ENCODE data around the gene EFCAB6. TPM values are rescaled to one million over a fixed set of nuclear protein-coding genes. Genes with fewer than 3 reads are reported as not detected.

EFCAB6 gene
- total and polyA plus RNA-seq, 10 of the 15 experiments (the other 5 are each of a cell fraction or from before 2014, with no cell fraction given), result 0.05 to 0.42 (median 0.19) TPM

DNA sequence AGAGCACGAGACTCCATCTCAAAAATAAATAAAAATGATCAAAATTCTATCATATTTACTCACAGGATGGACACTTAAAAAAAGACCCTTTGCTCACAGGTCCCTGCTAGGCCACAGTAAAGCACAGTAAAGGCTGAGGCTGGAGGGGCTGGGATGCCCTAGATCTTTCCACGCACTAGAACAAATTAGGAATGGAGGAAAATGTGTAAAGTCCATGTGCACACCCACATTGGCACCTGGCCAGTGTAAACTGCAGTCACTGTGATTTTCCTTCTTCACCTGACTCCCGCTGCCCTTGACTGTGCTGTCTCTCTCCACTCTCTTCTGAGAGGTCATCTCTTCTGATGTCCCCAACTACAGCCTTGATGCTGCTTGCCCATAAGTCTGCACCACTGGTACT is 195.5 kb downstream of the EFCAB6 start:
- ChIA-PET CTCF (no interaction called here), RAD21 (ENCODE audit: unreplicated experiment) (no interaction called here), SMC1A (ENCODE audit: uncharacterized antibody, unreplicated experiment) (interaction anchor here (0.8 to 0.9 kb wide), 2 partner anchors 13 to 71 kb away, joined by 3 read pairs; no protein-coding TSS in a partner anchor), POLR2A (no interaction called here)
- no peak overlapping the region for H2AFZ ChIP-seq (ENCODE audit: control insufficient read depth, low read depth, low read length)
- no peak for TF ChIP-seq CREB1 (IDR thresholded peaks at IDR 0.05; ENCODE audit: low read depth)
- TF ChIP-seq FOS (IDR thresholded peaks at IDR 0.05; ENCODE audit: borderline replicate concordance, extremely low read depth, insufficient read length), result no peak
- TF ChIP-seq, protein P1, sequence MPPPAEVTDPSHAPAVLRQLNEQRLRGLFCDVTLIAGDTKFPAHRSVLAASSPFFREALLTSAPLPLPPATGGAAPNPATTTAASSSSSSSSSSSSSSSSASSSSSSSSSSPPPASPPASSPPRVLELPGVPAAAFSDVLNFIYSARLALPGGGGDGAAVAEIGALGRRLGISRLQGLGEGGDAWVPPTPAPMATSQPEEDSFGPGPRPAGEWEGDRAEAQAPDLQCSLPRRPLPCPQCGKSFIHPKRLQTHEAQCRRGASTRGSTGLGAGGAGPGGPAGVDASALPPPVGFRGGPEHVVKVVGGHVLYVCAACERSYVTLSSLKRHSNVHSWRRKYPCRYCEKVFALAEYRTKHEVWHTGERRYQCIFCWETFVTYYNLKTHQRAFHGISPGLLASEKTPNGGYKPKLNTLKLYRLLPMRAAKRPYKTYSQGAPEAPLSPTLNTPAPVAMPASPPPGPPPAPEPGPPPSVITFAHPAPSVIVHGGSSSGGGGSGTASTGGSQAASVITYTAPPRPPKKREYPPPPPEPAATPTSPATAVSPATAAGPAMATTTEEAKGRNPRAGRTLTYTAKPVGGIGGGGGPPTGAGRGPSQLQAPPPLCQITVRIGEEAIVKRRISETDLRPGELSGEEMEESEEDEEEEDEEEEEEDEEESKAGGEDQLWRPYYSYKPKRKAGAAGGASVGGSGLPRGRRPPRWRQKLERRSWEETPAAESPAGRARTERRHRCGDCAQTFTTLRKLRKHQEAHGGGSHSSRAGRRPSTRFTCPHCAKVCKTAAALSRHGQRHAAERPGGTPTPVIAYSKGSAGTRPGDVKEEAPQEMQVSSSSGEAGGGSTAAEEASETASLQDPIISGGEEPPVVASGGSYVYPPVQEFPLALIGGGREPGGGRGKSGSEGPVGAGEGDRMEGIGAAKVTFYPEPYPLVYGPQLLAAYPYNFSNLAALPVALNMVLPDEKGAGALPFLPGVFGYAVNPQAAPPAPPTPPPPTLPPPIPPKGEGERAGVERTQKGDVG (CRISPR knock-in tag; IDR thresholded peaks at IDR 0.05), result no peak
- TF ChIP-seq YY1 (IDR thresholded peaks at IDR 0.05; ENCODE audit: low read depth, low read length), result no peak
- TF ChIP-seq EP300 (IDR thresholded peaks at IDR 0.05; ENCODE audit: borderline replicate concordance in 1 of 2, control insufficient read depth in 1 of 2, low read depth in 2 of 2, low read length in 2 of 2), result no peak
- no peak for TF ChIP-seq CEBPB (IDR thresholded peaks at IDR 0.05; ENCODE audit: borderline replicate concordance in 1 of 2, low read depth in 2 of 2, low read length in 2 of 2)
- no peak for TF ChIP-seq BHLHE40 (IDR thresholded peaks at IDR 0.05; ENCODE audit: borderline replicate concordance in 1 of 2, low read depth in 2 of 2, low read length in 1 of 2)
- TF ChIP-seq, protein P2, sequence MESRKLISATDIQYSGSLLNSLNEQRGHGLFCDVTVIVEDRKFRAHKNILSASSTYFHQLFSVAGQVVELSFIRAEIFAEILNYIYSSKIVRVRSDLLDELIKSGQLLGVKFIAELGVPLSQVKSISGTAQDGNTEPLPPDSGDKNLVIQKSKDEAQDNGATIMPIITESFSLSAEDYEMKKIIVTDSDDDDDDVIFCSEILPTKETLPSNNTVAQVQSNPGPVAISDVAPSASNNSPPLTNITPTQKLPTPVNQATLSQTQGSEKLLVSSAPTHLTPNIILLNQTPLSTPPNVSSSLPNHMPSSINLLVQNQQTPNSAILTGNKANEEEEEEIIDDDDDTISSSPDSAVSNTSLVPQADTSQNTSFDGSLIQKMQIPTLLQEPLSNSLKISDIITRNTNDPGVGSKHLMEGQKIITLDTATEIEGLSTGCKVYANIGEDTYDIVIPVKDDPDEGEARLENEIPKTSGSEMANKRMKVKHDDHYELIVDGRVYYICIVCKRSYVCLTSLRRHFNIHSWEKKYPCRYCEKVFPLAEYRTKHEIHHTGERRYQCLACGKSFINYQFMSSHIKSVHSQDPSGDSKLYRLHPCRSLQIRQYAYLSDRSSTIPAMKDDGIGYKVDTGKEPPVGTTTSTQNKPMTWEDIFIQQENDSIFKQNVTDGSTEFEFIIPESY (IDR thresholded peaks at IDR 0.05), result no peak
- TF ChIP-seq CREM (IDR thresholded peaks at IDR 0.05; ENCODE audit: low read depth), result no peak
- TF ChIP-seq POLR2AphosphoS5 (IDR thresholded peaks at IDR 0.05; ENCODE audit: low read length), result no peak
- TF ChIP-seq CHD2 (IDR thresholded peaks at IDR 0.05; ENCODE audit: borderline replicate concordance, low read depth, low read length), result no peak
- TF ChIP-seq ZNF24 (IDR thresholded peaks at IDR 0.05), result no peak
- TF ChIP-seq CHD1 (IDR thresholded peaks at IDR 0.05; ENCODE audit: low read depth, low read length), result no peak
- no peak for TF ChIP-seq SMAD1 (IDR thresholded peaks at IDR 0.05; ENCODE audit: low read depth, partially characterized antibody)
- H3K36me3 ChIP-seq (ENCODE audit: control insufficient read depth in 2 of 2, insufficient read depth in 2 of 2, low read length in 1 of 2), result no peaks in the 10 kb centered on the region
- H3K4me3 ChIP-seq, result no peak overlapping the region
- H3K9ac ChIP-seq (ENCODE audit: control insufficient read depth, insufficient read depth, low read length), result no peak overlapping the region
- H3K4me2 ChIP-seq (ENCODE audit: control insufficient read depth, insufficient read depth), result no peak overlapping the region
- DNase-seq (ENCODE audit: low read depth, low spot score) (no peak), ATAC-seq (no peak), FAIRE-seq (no peak)
- no TSS peak for BruUV-seq (replicated peaks)
- no peaks in the 10 kb centered on the region for H3K79me2 ChIP-seq (ENCODE audit: control insufficient read depth, insufficient read depth, low read length)
- no peak overlapping the region for H3K27ac ChIP-seq (ENCODE audit: control insufficient read depth, insufficient read depth)
- no peaks in the 10 kb centered on the region for H3K4me1 ChIP-seq (ENCODE audit: control insufficient read depth, insufficient read depth, low read length)
- in situ Hi-C loops (cut with MboI), result no loop called here
- H4K20me1 ChIP-seq (ENCODE audit: control insufficient read depth, insufficient read depth), result no peaks in the 10 kb centered on the region
- intact Hi-C loops (cut with micrococcal nuclease; ENCODE audit: unreplicated experiment), result no loop called here
- WGBS (ENCODE audit: insufficient coverage, insufficient replicate concordance, low lambda C conversion rate, missing lambda C conversion rate), result 0% methylated on average over 3 of the region's 3 CpGs
- H3K9me3 ChIP-seq (replicated peaks; ENCODE audit: control insufficient read depth, insufficient read depth, low read length), result no peaks in the 10 kb centered on the region
- H3K27me3 ChIP-seq (replicated peaks in 1 of 2; ENCODE audit: control insufficient read depth in 2 of 2, insufficient read depth in 2 of 2, low read length in 1 of 2), result no peaks in the 10 kb centered on the region

Data from GM12878 (cell line).